Stimulated activated CD4-positive, alpha-beta T cell treated with anti-CD3 and anti-CD28 coated beads, Interleukin-2, amount 100 ng/mL, for 24 hours (primary cell): Measurements from ENCODE around the gene LRP10.
A peak's percentile ranks its signal among the peaks of the same experiment; 100 is the strongest.
"Not testable (repeated sequence)": the region's sequence is repeated elsewhere in the genome, so short reads cannot be mapped to it uniquely, and the experiment has no call there.

Experiments used
- DNase-seq, 2 donors: peaks; one replicate each; pipeline ENCODE4 v3.0.0-alpha.2; 2020

Gene LRP10

DNA sequence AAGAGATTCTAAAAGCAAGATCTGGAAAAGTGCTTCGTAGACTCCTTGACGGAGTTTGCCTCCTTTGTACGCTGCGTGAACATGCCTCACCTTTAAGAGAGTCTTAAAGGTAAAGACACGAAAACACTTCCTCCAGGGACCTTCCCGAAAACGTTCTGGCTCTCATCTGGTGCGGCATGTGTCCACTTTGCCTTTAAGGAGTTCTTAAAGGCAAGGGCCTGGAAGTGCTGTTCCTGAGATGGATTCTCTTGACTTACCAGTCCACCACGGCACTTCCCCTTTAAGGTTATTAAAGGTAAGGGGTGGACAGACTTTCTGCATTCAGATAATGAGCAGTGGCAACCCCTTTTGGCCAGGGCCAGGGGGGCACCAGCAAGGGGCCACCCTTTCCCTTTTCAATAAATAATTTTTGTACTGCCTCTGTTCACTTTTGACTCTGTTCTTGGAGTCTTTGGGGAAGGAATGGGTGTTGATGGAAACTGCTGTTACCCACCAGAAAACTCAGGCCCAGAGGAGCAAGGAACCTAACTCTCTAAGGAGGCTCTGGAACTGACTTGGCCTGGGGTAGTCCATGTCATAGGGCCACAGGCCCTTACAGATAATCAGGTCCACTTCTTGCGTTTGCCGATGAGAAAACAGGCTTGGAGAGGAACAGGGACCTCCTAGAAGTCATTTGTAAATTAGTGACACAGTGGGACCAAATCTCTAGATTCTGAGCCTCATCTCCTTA is 15.9 kb downstream of the LRP10 start:
- peak; percentile 28 to 38 for DNase-seq

DNA sequence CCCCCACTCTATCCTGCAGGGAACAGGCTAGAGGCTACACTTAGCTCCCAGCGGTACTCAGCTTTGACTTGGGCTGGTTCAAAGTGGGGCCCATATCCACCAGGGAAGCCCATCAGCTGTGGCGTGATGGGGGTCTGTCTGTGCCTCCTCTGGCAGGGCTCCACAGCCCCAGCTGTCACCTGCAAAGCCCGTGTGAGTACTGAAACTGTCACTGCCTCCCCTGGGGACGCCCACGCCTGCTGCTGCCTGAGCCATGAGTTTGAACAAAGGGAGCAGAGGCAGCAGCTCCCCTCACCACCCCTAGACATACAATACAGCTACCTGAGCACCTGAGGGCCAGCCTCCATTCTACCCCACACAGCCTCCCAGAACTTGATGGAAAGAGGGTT is 16.4 kb downstream of the LRP10 start:
- peak; percentile 66 for DNase-seq

DNA sequence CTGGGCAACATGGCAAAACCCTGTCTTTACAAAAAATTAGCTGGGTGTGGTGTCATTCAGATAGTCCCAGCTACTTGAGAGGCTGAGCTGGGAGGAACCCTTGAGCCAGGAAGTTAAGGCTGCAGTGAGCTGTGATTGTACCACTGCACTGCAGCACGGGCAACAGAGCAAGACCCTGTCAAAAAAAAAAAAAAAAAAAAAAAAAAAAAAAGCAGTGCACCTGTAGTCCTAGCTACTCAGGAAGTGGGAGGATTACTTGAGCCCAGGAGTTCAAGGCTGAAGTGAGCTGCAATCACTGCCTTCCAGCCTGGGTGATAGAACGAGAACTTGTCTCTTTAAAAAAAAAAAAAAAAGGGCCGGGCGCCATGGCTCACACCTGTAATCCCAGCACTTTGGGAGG is 17.1 kb downstream of the LRP10 start:
- no peak for DNase-seq

DNA sequence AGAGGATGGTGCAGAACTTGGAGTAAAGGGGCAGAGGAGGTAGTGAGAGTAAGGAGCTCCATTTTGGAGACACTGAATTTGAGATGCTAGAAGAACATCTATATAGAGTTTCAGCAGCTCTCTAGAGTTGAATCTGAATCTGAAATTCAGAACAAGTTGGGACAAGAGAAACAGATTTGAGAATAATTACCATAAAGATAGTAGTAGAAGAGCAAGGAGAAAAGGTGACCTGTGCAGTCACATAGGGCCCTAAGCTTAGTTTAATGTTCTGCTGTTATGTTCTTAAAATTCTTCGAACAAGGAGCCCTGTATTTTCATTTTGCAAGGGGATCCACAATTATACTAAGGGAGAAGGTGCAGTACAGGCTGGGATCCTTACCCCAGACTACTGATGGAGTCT is 18.9 kb downstream of the LRP10 start:
- no peak for DNase-seq

DNA sequence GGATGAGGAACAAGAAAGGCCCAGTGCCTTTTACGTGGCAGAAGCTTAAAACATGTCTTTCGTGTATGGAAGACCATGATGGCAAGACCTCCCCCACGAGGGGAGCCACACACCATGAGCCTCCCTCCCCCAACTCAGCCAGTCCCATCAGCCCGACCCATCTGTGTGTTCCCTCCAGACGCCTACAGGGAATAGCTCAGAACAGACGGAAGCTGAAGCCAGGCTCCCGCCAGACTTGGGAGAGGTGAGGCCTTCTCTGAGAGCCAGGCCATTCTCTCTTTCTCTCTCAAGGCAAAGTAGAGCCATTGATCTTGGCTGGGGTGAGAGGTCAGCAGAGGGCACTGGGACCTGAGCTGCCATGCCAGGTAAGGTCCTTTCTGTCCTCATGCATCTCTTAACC is 20.9 kb downstream of the LRP10 start:
- no peak for DNase-seq

DNA sequence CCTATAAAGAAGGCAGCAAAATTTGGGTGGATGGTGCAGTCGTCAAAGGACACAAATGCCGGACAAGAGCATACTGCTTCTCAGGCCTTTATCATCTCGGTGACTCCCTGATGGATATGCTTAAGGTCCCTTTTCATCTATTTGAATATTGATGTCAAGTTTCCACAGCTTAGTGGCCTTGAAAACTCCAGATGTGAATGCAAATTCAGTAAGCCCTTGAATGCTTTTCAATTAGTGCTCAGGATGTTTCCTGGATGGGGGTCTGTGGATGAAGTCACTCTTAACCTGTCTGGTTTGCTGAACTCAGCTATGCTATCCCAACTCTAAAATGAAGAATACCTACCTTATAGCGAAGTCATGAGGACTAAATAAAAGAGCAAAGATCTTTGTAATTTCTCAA is 22.2 kb downstream of the LRP10 start:
- DNase-seq = no peak

DNA sequence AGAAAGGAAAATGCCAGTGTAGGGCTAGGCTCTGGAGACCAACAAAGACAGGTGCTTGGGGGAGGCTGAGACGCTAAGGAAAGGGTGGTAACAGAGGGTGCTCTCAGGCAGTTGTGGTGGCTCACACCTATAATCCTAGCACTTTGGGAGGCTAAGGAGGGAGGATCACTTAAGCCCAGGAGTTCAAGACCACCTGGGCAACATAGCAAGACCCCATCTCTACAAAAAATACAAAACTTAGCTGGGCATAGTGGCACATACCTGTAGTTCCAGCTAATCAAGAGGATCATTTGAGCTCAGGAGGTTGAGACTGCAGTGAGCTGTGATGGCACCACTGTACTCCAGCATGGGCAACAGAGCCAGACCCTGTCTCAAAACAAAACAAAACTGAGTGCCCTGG is 23.9 kb downstream of the LRP10 start:
- no peak for DNase-seq

DNA sequence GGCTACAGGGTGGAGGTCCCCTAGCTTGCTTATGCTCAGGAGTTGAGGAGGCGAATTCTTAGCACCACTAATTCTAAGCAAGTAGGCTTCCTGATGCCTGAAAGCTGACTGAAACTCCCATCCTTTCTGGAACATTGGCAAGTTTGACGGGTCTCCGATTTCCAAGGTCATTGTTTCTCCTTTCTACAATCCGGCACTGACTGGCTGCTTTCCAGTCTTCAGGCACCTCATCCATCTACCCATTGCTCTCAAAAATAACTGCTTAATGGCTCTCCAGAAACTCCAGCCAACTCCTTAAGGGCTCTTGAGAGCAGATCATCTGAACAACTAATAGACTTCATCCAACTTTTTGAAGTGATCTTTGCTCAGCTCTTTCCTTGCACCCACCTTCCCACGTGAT is 24.8 kb downstream of the LRP10 start:
- no peak for DNase-seq

DNA sequence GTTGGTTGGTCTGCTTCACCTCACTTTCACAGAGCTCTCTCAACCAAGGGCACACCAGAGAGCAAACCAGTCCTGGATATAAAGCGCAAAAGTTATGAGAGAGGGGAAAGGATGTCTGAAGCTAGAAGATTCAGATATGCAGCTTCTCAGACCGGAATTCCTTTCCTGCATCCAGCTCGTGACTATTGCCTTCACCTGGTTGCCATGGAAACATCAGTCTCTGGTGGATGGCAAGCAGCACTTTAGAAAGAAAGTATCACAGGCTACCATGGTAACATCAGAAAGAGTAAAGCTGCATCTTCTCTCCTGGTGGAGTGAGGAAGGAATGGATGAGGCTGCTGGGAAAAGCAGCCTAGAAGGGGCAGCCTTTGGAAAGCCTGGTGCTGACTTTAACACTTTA is 25.2 kb downstream of the LRP10 start:
- no peak for DNase-seq

DNA sequence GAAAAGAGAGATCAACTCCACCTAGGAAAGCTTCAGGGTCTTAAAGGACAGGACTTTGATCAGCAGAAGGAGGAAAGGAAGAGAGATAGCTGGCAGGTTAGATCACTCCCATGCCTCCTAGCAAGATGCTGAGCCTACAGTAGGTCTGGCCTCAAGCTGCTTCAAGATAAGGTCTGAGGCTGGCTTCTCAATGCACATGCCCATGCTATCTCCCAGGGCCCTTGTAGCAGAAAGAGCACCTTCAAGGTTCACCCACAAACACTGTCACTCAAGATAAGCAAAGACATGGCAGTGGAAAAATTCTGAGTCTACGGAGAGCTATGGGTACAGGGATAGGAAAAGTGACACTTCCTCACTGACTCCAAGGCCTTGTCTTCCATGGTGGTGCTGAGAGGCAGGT is 25.8 kb downstream of the LRP10 start:
- DNase-seq = no peak

DNA sequence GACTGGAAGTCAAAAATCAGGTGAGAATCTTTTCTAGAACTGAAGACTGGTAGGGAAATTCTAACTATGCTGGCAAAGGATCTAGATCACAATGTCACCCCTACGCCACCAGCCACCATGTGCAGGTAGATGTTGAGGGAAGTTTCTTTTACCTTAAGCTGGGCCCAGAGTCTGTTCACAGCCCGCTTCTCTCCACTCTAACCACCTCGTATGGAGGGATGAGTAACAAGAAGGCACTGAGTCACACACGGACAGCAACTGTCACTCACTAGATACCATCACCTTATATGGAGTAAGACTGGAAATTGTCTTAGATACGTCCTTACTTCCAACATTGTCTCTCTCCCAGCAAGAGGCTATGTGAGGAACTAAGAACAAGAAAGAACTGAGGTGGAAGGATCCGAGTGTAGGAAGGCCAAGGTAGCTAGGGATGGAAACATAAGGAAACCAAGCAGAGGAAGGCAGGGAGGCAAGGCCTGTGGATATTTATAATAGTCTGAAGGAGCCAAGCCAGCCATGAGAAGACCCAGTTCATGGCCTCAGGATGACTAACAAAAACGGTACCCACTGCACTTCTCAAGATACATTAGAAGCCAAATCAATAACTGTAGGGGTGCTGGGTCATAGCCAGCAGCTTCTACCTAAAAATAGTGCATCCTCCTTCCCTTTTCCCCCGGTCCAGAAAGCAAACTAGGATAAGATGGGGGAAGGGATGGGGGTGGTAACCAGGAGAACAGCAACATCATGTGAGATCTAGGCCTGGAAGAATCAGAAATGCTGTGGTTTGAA is 27.0 kb downstream of the LRP10 start:
- no peak for DNase-seq

DNA sequence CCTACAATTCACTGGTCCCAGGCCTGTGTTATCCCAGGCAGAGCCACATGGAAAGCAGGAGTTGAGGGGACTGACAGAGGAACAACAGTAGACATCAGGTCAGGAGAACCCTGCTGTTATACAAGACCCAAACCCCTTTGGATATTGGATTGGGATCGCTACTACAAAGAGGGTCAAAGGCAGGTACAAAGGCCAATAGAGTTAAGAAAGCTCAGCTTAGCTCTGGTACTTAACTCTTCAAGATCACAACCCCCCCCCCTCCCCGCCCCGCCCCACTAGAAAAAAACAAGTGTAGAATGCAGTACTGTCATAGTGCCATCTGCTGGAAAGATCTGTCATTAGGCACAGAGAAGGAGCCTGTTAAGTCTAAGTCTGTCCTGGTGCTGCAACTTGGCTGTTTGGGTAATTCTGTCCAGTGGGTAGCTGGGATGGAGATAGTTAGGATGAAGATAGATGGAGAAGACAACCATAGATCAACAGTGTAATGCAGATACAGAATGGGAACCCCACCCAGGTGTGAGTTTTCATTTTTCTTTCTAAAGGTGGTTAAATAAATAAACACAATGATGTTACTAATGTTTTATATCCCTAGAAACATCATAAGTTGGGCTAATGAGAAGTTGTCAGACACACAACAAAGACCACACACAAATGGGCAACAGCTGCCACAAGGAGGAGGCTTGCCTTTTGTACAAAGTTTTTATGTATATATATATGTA is 28.7 kb downstream of the LRP10 start:
- DNase-seq = peak in 1 of 2 donors; percentile 50

DNA sequence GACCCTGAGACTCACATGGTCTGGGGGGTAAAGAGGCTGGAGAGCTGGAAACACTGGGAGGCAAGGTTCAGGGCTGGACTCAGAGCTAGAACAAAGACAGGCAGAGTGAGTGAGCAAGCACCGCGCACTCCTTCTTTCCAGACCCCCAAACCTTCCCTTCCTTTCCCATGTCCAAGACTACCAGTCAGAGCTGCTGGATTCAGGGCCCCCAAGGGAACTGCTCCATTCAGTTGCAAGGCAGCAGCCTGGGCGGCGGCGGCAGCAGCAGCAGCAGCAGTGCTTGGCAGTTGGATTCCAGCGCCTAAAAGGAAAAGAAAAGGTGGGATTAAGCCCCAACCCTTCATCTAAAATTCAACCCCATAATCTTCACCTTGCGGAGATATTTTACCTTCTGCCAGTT is 30.3 kb downstream of the LRP10 start:
- no peak for DNase-seq

DNA sequence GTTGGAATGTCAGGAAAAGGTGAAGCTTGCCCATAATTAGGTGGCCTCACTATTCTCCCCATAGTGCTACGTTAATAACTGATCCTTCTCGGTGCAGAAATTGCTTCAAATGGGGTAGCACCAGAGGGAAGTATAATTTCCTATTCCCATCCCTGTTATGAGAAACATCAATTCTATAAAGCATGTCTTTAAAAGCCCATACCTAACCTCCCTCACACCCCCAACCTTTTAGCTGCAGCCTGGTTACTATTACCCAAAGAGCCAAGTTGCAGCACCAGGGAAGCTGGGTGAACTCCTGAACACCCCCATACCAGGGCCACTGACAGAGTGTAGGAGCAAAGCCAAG is 32.2 kb downstream of the LRP10 start:
- DNase-seq = no peak

DNA sequence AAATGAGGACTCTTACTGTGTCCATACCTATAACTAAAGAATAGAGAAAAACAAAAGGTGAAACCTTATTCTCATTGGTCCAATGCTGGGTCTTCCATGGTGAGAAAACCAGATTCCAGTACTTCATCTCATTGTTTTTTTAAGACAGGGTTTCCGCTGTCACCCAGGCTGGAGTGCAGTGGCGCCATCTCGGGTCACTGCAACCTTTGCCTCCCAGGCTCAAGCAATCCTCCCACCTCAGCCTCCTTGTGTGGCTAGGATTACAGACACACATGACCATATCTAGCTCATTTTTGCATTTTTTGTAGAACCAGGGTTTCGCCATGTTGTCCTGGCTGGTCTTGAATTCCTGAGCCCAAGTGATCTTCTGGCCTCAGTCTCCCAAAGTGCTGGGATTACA is 34.1 kb downstream of the LRP10 start:
- no peak for DNase-seq

DNA sequence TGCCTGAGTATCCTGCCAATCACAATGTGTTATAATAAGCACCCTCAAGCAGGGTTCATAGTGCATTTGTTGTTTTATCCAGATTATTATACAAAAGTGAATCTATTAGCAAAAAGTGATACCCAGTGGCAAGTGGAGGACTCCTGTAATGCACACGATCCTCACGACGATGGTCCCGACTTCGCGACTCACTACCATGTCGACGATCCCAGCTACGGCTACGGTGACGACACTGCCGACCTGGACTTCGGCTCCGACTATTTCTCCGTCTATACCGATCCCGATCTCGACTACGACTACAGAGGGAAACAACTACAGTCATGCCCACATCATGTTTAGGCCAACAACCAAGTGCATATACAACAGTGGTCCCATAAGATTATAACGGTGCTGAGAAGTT is 34.5 kb downstream of the LRP10 start:
- DNase-seq = no peak

DNA sequence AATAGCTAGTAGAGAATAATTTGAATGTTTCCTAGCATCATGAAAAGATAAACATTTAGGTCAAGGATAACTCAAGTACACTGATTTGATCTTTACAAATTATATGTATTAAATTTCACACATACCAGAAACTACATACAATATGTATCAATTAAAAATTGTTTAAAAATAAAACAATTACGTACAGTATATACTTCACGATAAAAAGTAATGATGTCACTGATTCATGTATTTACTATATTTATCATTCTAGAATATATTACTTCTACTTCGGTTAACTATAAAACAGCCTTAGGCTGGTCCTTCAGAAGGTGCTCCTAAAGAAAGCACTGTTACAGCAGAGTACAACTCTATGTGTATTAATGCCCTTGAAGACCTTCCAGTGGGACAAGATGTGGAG is 35.9 kb downstream of the LRP10 start:
- DNase-seq = no peak

DNA sequence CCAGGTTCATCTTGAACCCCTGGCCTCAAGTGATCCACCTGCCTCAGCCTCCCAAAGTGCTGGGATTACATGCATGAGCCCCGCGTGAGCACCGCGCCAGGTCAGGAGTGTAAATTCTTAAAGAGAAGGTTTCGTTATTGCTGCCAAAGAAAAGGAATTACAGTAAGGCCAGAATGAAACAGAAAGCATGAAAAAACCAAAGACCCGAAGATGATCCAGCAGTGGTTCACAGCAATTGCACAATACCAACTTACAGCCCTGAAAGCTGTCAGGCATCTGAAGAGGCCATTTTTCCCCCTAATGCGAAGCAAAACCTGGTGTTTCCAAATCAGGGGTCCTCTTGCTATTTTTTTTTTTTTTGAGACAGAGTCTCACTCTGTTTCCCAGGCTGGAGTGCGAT is 37.1 kb downstream of the LRP10 start:
- no peak for DNase-seq

DNA sequence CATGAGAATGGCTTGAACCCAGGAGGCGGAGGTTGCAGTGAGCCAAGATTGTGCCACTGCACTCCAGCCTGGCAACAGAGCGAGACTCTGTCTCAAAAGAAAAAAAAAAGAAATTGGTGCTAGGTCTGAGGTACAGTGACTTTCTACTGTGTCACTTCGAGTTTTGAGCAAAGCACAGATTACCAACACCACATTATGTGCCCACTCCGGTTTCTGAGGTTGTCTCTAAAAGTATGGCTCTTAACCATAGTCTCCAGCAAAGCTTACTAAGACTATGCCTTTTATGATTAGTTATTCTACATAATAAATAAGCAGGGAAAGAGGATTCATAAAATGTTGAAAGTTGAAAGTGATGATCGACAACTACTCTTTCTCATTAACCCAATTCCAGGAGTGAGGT is 39.4 kb downstream of the LRP10 start:
- DNase-seq = no peak

DNA sequence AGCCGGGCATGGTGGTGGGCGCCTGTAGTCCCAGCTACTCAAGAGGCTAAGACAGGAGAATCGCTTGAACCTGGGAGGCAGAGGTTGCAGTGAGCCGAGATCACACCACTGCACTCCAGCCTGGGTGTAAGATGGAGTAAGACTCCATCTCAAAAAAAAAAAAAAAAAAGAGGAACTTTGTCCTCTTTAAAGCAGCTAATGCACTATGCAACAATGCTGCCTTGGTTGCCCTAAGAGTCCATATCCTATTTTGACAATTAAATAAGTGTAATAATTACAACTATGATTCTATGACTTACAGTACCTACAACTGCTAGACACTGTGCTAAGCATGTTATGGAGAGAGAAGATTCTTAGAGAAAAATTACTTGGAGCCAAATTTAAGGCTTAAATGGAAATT is 43.3 kb downstream of the LRP10 start:
- not testable (repeated sequence) for DNase-seq

DNA sequence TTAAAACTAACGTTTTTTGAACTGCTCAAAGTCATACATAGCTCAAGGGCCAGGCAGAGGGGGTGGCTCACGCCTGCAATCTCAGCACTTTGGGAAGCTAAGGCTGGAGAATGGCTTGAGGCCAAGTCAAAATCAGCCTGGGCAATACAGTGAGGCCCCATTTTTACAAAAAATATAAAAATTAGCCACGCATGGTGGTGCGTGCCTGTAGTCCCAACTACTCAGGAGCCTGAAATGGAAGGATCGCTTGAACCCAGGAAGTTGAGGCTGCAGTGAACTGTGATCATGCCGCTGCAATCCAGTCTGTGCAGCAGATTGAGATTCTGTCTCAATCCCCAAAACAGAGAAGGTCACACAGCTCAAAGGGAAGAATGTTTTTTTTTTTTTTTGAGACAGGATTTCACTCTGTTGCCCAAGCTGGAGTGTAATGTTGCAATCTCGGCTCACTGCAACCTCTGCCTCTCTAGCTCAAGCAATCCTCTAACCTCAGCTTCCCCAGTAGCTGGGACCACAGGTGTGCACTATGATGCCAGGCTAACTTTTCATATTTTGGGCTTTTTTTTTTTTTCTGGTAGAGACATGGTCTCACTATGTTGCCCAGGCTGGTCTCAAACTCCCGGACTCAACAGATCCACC is 44.5 kb downstream of the LRP10 start:
- DNase-seq = no peak

DNA sequence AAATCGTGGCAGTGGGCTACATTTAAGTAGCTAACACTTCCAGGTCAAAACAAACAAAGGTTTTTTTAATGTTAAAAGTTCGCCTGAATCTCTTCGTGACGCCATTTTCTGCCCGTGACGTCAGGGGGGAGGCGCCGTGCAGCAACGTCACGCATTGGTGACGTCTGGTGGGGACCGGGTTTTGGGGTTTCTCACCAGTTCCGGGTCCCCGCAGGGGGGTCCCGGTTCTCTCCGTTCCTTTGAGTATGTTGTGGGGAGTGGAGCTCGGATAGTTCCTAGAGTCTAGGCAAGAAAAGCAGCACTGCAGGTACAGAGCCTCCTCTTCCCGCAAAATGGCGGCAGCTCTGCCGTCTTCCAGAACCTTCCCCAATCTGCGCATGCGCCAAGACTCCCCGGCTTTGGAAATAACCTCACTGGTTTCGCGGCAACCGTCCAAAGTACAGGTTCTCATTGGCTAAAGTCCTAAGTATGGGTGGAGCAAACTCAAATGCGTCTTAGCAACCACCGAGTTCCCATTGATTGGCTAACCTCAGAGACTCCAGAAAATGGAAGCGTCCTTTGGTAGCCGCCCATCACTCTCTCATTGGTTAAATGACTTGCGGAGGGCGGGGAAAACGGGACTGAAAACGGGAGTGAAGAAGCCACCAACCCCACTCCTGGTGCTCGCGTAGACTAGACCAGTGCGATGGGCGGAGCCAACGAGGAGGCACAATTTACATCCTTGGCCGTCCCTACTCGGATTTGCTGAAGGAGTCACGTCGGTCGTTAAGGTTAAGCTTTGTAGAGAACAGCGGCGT is 47.5 kb downstream of the LRP10 start, which contains the start of gene RBM23:
Gene RBM23, minus strand, starts transcription at position 346 of the 797 bp plus-strand sequence.
- DNase-seq = peak; percentile 100

DNA sequence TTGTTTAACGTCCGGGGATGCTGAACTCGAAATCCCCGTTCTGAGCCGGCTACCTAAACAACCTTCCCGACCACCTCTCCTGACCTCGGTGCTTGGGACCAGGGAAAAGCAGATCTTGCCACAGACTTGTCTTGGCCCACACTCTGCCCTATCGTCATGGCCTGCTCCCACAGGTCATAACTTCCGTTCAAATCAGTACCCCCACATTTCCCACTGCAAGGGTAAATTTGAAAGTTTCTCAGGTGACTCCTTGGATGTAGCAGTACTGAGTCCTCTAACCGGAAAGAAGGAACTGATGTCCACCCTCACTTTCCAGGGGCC is 48.0 kb downstream of the LRP10 start:
- DNase-seq = no peak
